MM.1S (cell line): ENCODE measurements around the gene RAMP3.

Experiments
- EZH2 ChIP-seq: fragments of 300-600 bp; sonication (generic); optimal IDR thresholded peaks from 2 replicates; pipeline ENCODE3; 2017; ENCODE audit warnings: low read depth, mild to moderate bottlenecking, antibody characterized with exemption, low read length, mixed read lengths
- EZH2phosphoT487 ChIP-seq: fragments of 300-600 bp; sonication (generic); IDR thresholded peaks from 2 replicates; pipeline ENCODE4 v1.6.1; 2018; ENCODE audit warnings: antibody characterized with exemption, low read length
- TF ChIP-seq, protein P1 (sequence below): fragments of 300-600 bp; sonication (generic); IDR thresholded peaks from 2 replicates; pipeline ENCODE4 v1.5.1; 2016; ENCODE audit warnings: antibody characterized with exemption, low read length, mixed read lengths

DNA sequence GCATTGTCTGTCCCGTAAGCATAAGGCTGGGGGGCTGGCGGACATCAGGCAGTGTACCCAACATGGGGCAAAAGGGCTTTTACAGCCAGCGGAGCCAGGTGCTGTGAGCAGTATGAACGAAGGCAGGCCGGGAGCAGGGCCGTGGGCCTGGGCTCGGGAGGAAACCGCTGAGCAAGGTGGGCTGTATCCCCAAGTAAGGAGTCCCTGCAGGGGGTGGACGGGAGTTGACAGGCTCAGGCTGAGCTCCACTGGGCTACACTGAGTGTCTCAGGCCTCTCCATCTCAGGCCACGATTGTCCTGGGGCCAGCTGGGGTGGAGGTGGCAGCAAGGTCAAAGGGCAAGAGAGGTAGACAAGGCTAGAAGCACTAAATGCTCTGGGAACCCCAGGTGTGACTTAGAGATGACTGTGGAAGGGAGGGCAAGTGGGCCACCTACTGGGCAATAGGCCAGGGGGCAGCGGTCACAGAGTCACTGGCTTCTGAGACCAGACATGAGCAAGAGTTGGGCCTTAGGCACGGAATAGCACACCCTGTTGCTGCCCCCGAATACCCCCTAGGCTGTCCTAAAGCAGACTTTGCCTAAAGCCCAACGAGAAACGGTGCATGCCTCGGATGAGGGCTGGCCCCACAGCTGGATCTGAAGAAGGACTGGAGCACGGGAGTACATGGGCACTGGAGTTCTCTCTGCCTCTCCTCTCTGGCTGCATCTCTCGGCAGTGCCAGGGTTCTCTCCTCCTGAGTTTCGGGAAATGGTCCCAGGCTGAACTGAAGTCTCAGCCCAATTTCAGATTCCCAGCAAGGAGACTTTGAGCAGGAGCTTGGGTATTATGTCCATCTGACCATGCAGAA, 10.8 kb upstream of the RAMP3 start:
- TF ChIP-seq, protein P1, sequence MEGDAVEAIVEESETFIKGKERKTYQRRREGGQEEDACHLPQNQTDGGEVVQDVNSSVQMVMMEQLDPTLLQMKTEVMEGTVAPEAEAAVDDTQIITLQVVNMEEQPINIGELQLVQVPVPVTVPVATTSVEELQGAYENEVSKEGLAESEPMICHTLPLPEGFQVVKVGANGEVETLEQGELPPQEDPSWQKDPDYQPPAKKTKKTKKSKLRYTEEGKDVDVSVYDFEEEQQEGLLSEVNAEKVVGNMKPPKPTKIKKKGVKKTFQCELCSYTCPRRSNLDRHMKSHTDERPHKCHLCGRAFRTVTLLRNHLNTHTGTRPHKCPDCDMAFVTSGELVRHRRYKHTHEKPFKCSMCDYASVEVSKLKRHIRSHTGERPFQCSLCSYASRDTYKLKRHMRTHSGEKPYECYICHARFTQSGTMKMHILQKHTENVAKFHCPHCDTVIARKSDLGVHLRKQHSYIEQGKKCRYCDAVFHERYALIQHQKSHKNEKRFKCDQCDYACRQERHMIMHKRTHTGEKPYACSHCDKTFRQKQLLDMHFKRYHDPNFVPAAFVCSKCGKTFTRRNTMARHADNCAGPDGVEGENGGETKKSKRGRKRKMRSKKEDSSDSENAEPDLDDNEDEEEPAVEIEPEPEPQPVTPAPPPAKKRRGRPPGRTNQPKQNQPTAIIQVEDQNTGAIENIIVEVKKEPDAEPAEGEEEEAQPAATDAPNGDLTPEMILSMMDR = peak; percentile 9; the same call in 1 of the 2 replicates
- no peak for TF ChIP-seq EZH2phosphoT487
- no peak for TF ChIP-seq EZH2
